SK-N-MC (cell line): ENCODE results near the gene CDH4.

Source experiments
- EZH2 ChIP-seq: fragments of 200-600 bp; sonication (generic); IDR thresholded peaks from one replicate; pipeline ENCODE4 v1.6.1; 2017; ENCODE audit warnings: antibody characterized with exemption
- FOXP2 ChIP-seq: optimal IDR thresholded peaks from 2 replicates; pipeline ENCODE3; 2011; ENCODE audit warnings: mild to moderate bottlenecking, moderate library complexity; ENCODE audit not compliant: insufficient read depth; ENCODE audit errors: extremely low read length, control extremely low read depth
- POLR2AphosphoS5 ChIP-seq: IDR thresholded peaks from 2 replicates; pipeline ENCODE4 v1.6.1; 2012; ENCODE audit warnings: mild to moderate bottlenecking, low read depth, low read length, borderline replicate concordance

DNA sequence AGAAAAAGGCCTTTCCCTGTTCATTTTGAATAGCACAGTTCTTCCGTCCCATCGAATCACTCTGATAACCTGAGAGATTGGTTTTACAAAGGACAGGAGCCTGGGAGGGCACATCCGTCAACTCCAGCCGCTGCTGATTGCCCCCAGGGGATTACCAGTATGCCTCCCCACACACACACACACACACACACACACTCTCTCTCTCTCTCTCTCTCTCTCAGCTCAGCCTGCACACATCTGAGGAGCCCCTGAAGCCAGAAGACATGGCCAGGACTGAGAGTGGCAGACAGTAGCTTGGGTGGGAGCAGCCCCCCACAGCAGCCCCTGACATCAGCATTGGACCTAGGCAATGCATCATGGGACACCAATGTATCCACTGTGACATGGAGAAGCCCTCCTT lies 13.2 kb upstream of the CDH4 start:
- TF ChIP-seq EZH2 (no peak), POLR2AphosphoS5 (no peak), FOXP2 (no peak)
